ENCODE measurements around the gene APOL5. TPM values are rescaled to one million over a fixed set of nuclear protein-coding genes. Genes with fewer than 3 reads are reported as not detected.

APOL5 gene
- total and polyA plus RNA-seq, 9 of the 15 experiments (the other 6 are each of a cell fraction or from before 2014, with no cell fraction given), result not detected

DNA sequence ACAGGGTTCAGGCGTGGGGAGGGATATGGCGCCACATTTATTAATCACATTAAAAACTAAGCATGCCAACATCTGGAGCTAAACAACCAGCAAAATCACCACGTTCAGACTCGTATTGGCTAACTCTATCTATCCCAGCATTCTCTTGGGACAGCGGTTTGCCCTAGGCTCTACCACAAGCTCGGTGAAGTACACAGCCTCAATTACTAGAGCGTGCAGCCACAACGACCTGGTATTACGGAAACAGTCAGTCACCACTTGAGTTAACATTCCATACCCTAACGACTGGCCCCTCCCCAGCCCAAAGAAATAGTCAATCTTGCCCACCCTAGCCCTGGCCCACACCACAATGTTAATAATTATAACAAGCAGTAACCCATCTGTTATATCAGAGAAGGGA is 32.1 kb downstream of the APOL5 start (continued):
- TF ChIP-seq PTTG1 (tag; IDR thresholded peaks at IDR 0.05; ENCODE audit: low read depth) (no peak), HDAC3 (IDR thresholded peaks at IDR 0.05; ENCODE audit: borderline replicate concordance, partially characterized antibody) (no peak), ARID4B (CRISPR knock-in tag; IDR thresholded peaks at IDR 0.05) (no peak), CREB1 (IDR thresholded peaks at IDR 0.05) (no peak), CREB1 (CRISPR knock-in tag; IDR thresholded peaks at IDR 0.05) (no peak)
- TF ChIP-seq, protein P1, sequence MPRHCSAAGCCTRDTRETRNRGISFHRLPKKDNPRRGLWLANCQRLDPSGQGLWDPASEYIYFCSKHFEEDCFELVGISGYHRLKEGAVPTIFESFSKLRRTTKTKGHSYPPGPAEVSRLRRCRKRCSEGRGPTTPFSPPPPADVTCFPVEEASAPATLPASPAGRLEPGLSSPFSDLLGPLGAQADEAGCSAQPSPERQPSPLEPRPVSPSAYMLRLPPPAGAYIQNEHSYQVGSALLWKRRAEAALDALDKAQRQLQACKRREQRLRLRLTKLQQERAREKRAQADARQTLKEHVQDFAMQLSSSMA (CRISPR knock-in tag; IDR thresholded peaks at IDR 0.05), result no peak
